GM04503 (cell line): Measurements from ENCODE around the gene FAM90A1.
"Not testable (repeated sequence)": the region's sequence is repeated elsewhere in the genome, so short reads cannot be mapped to it uniquely, and the experiment has no call there.

ENCODE experiments used
- DNase-seq: peaks from one replicate; pipeline ENCODE4 v3.0.0-alpha.2; 2012; ENCODE audit warnings: low read depth

Gene FAM90A1, protein sequence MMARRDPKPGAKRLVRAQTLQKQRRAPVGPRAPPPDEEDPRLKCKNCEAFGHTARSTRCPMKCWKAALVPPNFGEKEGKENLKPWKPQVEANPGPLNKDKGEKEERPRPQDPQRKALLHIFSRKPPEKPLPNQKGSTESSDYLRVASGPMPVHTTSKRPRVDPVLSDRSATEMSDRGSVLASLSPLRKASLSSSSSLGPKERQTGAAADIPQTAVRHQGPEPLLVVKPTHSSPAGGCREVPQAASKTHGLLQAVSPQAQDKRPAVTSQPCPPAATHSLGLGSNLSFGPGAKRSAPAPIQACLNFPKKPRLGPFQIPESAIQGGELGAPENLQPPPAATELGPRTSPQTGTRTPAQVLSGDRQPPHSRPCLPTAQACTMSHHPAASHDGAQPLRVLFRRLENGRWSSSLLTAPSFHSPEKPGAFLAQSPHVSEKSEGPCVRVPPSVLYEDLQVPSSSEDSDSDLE

DNA sequence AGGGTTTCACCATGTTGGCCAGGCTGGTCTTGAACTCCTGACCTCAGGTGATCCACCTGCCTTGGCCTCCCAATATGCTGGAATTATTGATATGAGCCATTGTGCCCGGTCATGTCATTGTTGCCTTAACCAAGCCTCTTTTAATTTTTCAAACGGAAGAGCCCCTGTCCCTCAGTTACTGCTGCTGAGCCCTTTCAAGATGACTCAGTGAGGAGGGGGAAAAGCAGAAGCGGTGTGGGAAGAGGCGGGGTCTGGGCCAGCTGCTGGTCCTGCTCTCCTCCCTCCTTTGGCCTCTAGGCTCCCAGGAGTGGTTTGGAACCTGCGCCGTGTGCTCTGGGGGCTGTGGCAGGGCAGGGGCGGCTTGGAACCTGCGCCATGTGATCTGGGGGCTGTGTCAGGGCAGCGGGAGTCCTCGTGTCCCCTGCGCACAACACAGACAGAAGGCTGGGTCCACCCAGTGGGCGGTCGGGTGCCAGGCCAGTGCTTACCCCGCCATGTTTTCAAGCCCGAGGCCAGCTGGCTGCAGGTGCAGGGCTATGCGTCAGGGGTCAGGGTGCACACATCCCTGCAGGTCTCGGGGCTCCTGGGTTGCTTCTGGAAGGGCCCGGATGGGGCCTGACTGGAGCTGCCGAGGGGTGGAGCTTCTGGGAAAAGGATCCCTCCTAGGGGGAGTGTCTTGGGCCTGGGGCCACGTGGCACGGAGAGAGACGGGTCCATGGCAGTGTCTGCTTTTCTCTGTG, at the start of gene FAM90A1:
TSS of gene FAM90A1 (minus strand) at position 627 of the 740 bp plus-strand sequence. CDS start 2,786 bp downstream, outside the sequence.
- DNase-seq = not testable (repeated sequence)

DNA sequence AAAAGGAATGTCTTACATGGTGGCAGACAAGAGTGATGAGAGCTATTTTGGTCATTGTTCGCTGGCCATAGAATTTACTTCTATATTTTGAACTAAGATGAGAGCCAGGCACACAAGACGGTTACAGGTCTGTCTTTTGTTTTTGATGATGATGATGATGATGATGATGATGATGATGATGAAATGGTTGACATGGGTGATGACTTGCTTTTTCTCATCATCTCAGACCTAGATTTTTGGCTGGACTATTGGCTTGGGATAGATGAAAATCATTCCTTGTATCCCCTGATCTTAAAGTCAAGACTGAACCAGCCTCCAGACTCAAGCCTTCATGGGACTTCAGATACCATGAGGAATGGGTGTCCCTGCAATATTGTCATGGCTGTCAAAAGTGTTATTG, 49.0 kb upstream of the FAM90A1 start:
- DNase-seq = not testable (repeated sequence)

DNA sequence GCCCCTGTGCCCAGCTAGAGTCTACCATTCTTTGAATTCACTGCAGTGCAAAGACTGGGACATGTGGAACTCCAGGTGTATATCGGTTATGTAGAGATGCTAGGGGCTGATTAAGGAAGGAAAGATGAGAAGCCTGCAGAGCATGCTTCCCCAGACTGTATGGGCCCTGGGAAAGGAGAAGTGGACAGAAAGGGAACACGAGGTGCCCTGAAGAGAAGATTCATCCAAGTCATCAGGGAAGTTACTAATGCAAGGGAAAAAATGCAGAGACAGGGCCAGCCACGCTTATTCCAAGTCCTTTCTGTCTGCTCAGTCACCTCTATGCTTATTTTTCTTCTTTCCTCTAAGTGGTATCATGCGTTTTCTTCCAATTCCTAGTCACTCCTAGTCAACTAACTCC, 39.3 kb upstream of the FAM90A1 start:
- not testable (repeated sequence) for DNase-seq

DNA sequence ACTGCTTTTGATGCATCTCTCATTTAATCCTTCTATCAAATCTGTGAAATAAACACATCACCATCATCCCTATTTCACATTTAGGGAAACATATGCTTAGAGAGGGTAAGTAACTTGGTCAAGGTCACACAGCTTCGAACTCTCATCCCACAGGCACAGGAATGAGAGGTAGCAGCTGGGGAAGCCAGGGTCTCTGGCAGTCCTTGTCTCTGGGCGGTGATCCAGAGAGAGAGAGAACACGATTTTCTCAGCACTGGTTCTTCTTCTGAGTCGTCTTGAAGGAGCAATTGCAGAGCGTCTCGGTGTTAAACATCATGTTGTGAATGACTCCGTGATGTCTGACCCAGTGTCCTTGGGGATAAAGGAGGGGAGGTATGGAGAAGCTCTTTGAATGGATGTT, 36.8 kb upstream of the FAM90A1 start:
- DNase-seq = not testable (repeated sequence)

DNA sequence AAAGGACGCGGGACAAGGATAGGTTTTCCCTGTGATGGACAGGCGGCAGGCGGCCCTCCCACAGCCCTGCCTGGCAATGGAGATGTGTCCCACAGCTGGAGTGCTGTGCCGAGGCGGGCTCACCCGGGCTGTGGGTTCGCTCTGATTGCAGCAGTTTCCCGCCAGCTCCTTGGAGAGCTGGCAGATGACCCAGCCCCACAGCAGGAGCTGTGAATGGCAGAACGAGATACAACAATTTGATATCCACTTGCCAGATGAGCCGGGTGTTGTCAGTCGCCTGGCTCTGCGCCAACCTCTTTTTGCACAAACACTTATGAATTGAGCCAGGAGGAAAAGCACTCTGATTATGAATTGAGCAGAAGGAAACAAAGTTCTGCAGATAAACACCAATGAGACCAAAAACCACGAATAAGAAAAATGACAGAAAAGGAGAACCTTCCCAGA, 33.7 kb upstream of the FAM90A1 start:
- not testable (repeated sequence) for DNase-seq

DNA sequence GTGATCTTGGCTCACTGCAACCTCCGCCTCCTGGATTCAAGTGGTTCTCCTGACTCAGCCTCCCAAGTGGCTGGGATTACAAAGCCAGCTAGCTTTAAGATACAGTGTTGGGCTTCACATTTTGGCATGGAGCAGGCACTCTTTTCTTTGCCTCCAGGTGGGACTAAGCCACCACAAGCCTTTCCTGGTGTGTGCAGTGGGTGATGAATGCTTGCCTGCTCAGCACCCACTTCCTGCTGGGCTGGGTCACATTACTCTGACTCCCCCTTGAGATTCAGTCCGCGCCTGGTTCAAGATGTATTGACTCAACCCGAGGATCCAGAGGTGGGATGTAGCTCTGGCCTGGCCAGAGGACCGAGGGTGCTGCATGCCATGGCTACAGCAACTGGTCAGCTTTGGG, 28.9 kb upstream of the FAM90A1 start:
- DNase-seq = not testable (repeated sequence)

DNA sequence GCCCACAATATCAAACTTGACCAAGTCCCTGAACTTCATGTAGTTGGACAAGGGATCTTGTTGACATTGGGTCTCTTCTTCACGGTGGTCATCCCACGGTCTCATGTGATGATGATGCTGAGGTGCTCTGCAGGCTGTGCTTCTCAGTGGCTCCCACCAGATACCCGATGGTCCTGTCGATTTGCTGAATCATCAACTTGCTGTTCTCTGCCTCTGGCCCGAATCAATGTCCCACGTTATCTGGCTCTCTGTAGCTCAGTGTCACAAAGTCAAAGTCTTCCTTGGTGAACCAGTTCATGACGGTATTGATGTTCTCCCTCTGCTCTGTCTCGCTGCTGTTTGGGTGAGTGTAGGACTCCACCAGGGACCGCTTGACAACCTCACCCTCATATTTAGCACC, 27.3 kb upstream of the FAM90A1 start:
- DNase-seq = not testable (repeated sequence)

DNA sequence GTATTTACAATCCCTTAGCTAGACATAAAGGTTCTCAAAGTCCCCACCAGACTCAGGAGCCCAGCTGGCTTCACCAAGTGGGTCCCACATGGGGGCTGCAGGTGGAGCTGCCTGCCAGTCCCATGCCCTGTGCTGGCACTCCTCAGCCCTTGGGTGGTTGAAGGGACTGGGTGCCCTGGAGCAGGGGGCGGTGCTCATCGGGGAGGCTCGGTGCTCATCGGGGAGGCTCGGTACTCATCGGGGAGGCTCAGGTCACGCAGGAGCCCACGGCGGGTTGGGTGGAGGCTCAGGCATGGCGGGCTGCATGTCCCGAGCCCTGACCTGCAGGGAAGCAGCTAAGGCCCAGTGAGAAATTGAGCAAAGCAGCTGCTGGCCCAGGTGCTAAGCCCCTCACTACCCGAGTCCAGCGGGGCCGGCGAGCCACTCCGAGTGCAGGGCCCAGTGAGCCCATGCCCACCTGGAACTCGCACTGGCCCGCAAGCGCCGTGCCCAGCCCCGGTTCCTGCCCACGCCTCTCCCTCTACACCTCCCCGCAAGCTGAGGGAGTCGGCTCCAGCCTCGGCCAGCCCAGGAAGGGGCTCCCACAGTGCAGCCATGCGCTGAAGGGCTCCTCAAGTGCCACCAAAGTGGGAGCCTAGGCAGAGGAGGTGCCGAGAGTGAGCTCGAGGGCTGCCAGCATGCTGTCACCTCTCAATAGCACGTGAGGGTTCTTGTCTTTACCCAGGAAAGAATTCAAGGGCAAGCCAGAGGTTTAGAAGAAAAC, 24.8 kb upstream of the FAM90A1 start:
- not testable (repeated sequence) for DNase-seq

DNA sequence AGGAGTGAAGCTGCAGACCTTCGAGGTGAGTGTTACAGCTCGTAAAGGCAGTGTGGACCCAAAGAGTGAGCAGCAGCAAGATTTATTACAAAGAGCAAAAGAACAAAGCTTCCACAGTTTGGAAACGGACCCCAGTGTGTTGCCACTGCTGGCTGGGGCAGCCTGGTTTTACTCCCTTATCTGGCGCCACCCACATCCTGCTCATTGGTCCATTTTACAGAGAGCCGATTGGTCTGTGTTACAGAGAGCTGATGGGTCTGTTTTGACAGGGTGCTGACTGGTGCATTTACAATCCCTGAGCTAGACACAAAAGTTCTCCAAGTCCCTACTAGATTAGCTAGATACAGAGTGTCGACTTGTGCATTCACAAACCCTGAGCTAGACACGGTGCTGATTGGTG, 24.2 kb upstream of the FAM90A1 start:
- DNase-seq = not testable (repeated sequence)

DNA sequence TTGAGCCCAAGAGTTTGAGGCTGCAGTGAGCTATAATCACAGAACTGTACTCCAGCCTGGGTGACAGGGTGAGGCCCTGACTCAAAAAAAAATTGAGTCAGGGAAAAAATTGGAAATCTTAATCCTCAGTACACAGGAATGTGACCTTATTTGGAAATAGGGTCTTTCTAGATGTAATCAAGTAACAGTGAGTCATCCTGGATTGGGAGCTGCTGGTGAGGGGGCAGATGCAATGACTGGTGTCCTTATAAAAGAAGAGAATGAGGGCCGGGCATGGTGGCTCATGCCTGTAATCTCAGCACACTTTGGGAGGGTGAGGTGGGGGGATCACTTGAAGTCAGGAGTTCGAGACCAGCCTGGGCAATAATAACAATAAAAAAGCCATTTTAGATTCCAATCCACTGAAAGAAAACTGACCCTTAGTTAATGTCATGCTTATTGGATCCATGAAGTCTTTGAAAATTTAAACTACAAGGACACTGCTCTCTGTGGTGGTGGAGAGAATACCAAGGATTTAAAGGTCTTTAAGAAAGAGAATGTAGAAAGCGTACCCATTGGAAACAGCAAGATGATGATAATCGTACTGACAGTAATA, 19.6 kb upstream of the FAM90A1 start:
- DNase-seq = not testable (repeated sequence)

DNA sequence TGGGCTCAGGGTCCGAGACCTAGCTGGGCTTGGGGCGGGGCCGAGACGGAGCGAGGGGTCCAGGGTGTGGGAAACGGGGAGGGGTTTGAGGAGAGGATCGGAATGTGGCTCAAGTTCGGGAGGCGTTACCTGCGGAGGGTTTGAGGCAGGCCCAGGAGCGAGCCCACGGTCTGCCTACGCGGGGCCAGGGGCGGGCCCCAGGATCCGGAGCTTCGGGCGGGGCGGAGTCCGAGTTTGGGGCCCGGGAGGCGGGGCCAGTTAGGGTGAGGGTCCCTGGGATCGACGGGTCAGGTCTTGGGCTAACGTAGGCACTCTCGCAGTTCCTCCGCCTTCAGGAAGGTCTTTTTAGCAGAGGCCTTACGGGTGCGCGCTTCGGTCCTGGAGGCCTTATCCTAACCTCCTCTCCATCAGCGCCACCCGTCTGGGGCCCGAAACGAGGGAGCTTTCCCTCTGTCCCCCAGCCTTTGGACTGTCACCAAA, 16.3 kb upstream of the FAM90A1 start:
- DNase-seq = not testable (repeated sequence)

DNA sequence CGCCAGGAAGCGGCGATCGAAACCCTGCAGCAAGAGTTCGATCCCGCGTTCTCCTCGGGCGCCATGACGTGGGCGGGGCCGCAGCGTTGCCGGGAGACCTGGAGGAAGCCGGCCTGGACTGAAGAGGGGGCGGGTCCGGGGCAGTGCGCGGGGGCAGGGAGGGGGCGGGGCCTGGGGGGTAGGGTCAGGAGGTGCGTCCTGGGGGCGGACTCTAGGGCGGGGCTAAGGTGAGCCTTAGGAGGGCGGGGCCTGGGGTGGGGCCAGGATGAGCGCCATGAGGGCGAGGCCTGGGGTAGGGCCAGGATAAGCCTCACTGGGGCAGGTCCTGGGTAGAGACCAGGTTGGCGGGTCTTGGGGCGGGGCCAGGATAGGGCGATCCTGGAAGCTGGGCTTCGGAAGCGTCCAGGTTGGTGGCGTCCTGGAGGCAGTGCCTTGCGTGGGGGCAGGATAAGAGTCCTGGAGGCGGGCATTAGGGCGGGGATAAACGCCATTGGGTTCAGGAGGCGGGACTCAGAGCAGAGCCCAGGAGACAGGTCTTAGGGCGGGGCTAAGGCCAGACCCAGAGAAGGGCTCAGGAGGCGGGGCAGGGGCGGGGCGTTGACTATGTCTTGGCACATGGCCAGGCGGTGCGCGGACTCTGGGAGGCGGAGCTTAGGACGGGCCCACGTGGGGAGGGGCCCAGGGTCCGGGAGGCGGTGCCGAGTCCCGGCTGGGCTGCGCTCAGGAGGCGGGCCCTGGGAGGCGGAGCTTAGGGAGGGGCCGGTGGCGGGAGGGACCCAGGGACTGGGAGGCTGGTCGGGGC, 15.7 kb upstream of the FAM90A1 start:
- DNase-seq = peak; percentile 75

DNA sequence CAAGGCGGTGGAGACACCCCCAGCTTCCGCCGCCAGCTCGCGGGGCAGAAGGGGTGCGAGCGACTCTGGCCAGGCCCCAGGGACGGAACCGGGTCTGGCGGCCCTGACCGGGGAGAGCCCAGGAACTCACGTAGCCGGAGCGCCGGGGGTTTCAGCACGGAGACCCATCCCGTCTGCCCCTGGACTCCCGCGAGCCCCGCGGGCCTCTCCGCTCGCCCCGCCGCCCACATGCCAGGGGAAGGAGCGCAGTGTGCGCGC, 15.1 kb upstream of the FAM90A1 start:
- DNase-seq = not testable (repeated sequence)

DNA sequence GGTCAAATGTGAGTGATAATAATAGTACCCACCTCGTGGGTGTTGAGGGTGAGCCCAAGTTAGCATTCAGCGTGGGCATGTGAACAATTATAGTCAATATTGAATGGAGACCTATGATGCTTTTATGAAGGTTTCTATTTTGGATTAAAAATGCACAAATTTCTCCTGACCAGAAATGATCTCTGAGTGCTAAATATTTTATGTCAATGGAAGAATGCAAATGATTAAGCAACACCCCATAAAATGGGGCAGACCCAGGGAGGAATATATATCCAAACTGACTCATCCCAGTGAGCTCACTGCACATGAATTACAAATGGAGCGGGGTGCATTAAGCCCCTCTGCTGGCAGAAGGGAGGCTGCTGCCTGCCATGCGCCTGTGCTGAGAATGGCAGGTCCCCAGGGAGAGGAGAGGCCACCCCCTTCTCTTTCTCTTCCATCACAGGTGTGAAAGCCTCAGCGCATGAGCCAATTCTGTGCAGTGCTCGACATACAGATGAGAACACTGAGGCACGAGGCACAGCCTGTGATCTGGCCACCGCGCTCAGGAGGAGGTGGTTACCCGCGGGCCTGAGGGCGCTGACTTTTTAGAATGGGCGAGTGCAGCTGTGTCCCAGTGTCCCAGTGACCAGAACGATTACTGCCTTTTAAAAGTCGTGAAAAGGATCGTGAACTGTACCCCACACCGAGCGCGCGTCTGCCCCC, 14.7 kb upstream of the FAM90A1 start:
- not testable (repeated sequence) for DNase-seq

DNA sequence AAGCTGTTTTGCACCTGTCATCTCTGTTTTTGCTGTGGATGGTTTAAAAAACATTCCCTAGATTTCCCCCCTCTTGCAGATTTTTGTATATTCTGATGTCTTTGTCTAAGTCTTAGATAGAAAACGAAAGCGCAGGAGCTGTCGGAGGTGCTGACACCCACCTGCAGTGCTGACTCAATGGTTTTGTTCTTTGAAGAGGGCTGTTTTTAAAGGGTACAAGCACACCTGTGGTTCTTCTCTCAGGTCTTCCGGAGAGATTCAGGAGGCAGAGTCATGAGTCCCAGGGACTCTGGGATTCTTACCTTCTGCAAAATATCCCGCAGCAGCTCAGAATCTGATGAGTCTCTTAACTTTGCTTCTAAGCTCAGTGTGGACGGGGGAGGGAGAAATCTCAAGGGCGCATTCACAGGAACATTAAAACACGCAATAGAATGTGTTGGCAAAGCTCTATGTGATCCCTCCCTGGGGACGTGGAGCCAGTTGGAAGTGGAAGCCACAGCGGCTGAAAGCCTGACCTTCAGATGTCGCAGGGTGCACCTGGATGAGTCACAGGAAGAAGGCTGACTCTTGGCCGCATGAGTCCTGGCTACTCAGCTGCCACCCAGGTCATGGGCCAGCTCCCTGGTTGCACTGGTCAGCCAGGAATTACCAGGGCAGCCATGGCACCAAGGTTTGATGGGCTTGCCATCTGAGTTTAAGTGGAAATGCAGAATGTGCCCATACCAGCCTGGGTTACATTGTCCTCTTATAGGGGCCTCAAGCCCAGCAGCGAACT, 13.1 kb upstream of the FAM90A1 start:
- not testable (repeated sequence) for DNase-seq

DNA sequence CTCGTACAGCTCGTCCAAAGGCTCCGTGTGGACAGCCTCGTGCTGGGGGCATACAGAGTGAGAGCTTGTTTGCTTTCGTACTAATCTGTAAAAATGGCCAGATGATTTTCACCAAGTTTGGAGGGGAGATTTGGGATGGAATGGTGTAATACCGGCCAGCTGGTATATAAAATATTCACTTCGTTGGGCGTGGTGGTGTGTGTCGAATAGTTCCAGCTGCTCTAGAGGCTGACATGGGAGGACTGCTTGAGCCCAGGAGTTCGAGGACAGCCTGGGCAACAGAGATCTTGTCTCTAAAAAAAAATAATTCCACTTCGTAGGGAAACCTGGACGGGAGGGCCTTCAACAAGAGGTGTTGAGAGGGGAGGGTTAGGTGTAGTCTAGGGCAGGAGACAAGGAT, 9.6 kb upstream of the FAM90A1 start:
- DNase-seq = not testable (repeated sequence)

DNA sequence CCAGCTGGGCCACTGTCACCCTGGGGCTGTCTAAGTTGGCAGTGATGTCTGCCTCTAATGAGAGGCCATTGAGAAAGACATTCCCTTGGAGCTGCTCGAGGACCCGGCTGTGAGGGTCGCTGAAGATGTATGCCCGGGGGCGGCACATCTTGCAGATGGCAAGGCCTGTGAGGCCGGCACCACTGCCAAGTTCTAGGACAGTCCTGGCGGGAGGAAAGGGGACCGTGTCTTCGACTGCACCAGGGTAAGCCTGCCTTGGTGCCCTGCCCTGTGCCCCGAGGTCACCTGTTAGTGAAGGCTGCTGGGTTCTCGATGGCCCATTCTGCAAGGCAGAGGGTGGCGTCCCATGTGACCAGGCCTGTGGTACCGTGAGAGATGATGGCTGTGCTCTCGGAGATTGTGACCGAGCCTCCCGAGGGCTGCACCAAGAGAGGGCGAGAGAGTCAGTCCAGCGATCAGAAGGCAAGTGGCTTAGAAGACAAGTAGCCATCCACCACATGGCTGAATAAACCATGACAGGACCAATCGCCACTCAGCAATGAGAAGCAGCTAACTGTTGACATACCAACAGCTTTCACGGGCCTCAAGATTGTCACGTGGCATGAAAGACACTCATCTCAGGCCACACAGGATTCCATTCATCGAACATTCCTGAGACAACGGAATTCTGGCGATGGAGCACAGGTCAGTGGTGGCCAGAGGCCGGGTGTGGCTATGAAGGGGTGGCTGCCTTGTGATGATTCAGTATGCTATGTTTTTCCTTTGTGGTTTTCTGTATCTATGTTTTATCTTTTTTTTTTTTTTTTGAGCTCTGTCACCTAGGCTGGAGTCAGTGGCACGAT, 8.1 kb upstream of the FAM90A1 start:
- peak; percentile 61 for DNase-seq

DNA sequence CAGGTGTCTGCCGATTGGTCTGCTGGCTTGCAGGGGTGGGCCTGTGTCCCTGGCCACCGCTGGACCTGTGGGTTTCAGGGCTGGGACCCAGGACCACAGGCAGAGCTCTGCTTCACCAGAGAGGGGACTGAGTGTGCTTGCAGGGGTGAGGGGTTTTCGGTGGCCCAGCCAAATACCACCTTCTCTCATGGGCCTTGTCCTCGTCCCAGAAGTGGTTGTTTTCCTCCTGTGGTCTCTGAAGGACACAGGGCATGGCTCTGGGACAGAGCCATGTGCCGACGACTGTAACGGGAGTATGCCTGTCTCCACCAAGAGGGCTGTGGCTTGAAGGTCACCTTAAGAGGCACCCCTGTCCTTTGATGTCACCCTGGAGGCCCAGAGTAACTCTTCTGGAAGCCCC, 7.3 kb upstream of the FAM90A1 start:
- not testable (repeated sequence) for DNase-seq
